WI38 (cell line): ENCODE measurements around the gene ACVR1.

Source experiments
- H3K4me3 ChIP-seq: 2 replicates; pipeline ENCODE4 v1.5.1; 2011; ENCODE audit warnings: low read depth, mild to moderate bottlenecking, control low read depth, low read length
- TF ChIP-seq, protein P1 (sequence below): IDR thresholded peaks from 2 replicates; pipeline ENCODE4 v1.5.1; 2012; ENCODE audit warnings: low read depth, mild to moderate bottlenecking, control low read depth, low read length

The ACVR1 gene

DNA sequence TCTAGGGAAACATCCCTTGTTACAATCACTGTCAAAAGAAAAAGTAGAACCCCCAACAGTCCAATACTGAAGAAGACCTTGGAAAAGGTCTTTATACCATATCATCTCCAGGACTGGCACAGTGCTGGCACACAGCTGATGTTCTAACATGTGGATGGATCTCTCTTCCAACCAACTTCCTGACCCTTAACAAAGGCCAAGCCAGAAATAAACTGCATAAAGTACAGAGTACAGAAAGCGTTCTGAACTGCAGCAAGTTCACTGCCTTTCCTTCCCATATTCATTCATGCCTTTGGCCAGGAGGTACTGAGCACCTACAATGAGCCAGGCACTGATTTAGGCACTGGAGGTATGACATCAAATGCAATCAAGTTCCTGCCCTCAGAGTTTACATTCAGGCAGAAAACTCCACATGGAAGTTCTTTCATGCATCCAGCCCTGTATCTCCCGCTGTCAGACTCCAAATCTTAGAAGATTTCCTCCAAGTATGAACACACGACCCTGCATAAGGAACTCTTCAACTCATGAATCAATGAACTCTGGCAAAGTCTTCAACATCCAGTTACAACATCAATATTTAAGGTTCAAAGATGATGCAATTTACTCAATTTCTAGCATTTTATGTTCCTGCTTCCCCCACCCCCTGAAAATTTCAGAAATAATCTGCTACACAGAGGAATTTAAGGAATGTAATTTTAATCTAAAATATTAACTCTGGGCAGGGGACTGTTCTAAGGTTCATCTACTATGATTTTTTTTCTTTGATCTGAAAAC lies 33.8 kb downstream of the ACVR1 start:
- H3K4me3 ChIP-seq: no peak overlapping the region
- TF ChIP-seq, protein P1, sequence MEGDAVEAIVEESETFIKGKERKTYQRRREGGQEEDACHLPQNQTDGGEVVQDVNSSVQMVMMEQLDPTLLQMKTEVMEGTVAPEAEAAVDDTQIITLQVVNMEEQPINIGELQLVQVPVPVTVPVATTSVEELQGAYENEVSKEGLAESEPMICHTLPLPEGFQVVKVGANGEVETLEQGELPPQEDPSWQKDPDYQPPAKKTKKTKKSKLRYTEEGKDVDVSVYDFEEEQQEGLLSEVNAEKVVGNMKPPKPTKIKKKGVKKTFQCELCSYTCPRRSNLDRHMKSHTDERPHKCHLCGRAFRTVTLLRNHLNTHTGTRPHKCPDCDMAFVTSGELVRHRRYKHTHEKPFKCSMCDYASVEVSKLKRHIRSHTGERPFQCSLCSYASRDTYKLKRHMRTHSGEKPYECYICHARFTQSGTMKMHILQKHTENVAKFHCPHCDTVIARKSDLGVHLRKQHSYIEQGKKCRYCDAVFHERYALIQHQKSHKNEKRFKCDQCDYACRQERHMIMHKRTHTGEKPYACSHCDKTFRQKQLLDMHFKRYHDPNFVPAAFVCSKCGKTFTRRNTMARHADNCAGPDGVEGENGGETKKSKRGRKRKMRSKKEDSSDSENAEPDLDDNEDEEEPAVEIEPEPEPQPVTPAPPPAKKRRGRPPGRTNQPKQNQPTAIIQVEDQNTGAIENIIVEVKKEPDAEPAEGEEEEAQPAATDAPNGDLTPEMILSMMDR: no peak

DNA sequence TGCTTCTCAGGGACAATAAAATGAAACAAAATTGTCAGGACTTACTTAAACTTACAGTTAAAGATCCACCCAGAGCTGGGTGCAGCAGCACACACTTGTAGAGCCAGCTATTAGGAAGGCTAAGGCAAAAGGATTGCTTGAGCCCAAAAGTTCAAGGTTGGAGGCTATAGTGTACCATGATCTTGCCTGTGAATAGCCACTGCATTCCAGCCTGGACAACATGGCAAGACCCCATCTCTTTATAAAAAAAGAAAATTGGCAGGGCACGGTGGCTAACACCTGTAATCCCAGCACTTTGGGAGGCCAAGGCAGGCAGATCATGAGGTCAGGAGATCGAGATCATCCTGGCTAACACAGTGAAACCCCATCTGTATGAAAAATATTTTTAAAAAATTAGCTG lies 34.6 kb downstream of the ACVR1 start:
- no peak overlapping the region for H3K4me3 ChIP-seq
- TF ChIP-seq, protein P1: no peak

DNA sequence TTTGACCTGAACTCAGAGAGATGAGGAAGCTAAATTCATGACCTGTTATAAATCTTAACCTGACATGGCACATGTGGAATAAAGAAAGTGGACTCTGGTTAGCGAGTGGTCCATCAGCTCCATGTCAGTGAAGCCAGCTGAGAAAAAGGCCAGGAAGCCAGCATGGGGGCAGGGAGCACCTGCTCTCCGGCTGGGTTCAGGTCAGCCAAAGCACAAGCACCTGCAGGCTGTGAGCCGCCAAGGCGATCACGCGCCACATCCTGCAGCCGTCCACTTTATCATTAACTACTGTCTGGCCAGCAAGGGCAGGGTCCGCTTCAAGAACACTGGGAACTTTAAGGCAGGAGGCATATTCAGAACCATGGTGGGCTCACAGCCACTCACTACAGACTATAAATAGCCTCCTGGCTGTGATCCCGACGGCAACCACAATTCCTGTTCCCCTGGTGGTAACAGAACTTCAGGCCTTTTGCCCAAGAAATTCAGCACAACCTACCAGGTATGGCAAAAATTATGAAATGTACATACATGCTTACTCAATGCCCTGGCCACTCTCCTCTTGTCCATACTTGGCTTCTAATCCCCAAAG lies 35.5 kb downstream of the ACVR1 start:
- TF ChIP-seq, protein P1: no peak
- no peak overlapping the region for H3K4me3 ChIP-seq

GRCh38 chr2:157839822-157840221 lies 36.3 kb downstream of the ACVR1 start:
- TF ChIP-seq, protein P1: no peak
- H3K4me3 ChIP-seq: no peak overlapping the region

- no peak overlapping the region for H3K4me3 ChIP-seq
- TF ChIP-seq, protein P1: no peak
Measured at GRCh38 chr2:157839162-157839801, 36.8 kb downstream of the ACVR1 start.

- peak overlapping the region; percentile 58 for H3K4me3 ChIP-seq
- TF ChIP-seq, protein P1: no peak
Measured at GRCh38 chr2:157838442-157839161, 37.5 kb downstream of the ACVR1 start.
